GM12878 (cell line): ENCODE results near the gene ALDH1A3. TPM values are rescaled to one million over a fixed set of nuclear protein-coding genes. Genes with fewer than 3 reads are reported as not detected.

Experiments
- ATAC-seq: fragments of 200-7000 bp; cut with Tn5 transposase; 3 replicates; pipeline ENCODE4 v1.9.1; 2020; ENCODE audit warnings: mild to moderate bottlenecking, moderate library complexity
- BruUV-seq: library from RNA; stranded (reverse); fragments of 400-500 nt; replicated peaks from 2 replicates; lab custom pipeline; 2021; lab: Mats Ljungman, UMichigan
- CTCF ChIA-PET: fragments of 300-600 bp; sonication (Branson Sonifier 250); formaldehyde crosslinking; extraction: SDS; loops from one replicate; lab custom pipeline; 2021; ENCODE audit warnings: inconsistent platforms; lab: Yijun Ruan, JAX
- POLR2A ChIA-PET: fragments of 350-600 bp; formaldehyde crosslinking; extraction: SDS; loops from one replicate; lab custom pipeline; 2021; ENCODE audit warnings: inconsistent platforms; lab: Charles Lee
- RAD21 ChIA-PET: fragments of 300-600 bp; sonication (Branson Sonifier 250); formaldehyde crosslinking; loops from one replicate; lab custom pipeline; 2023; ENCODE audit warnings: antibody characterized with exemption; ENCODE audit not compliant: unreplicated experiment; lab: Charles Lee
- SMC1A ChIA-PET: fragments of 300-600 bp; sonication (Branson Sonifier 250); formaldehyde crosslinking; loops from one replicate; lab custom pipeline; 2023; ENCODE audit not compliant: unreplicated experiment, uncharacterized antibody; lab: Charles Lee
- DNase-seq: peaks from one replicate; pipeline ENCODE4 v3.0.0-alpha.2; 2011; ENCODE audit warnings: low read depth, low spot score
- FAIRE-seq: peaks from 3 replicates; lab custom pipeline; 2011; peaks lifted over from hg19 to GRCh38; lab: Jason Lieb, UNC
- H2AFZ ChIP-seq: 2 replicates; pipeline ENCODE4 v1.6.0; 2011; ENCODE audit warnings: low read depth, low read length, control low read depth; ENCODE audit not compliant: control insufficient read depth
- H3K27ac ChIP-seq: 2 replicates; pipeline ENCODE4 v1.5.1; 2011; ENCODE audit warnings: control low read depth; ENCODE audit not compliant: control insufficient read depth, insufficient read depth
- H3K27me3 ChIP-seq, 2 experiments: replicated peaks in 1 of 2; 2 replicates each; pipeline versions ENCODE4 v1.6.0 to v1.6.1; 2011; ENCODE audit warnings: low read length in 1 of 2; ENCODE audit not compliant: control insufficient read depth in 2 of 2, insufficient read depth in 2 of 2
- H3K36me3 ChIP-seq, 2 experiments: 2 replicates each; pipeline ENCODE4 v1.5.1; 2011; ENCODE audit warnings: low read length in 1 of 2; ENCODE audit not compliant: control insufficient read depth in 2 of 2, insufficient read depth in 2 of 2
- H3K4me1 ChIP-seq: 2 replicates; pipeline ENCODE4 v1.6.1; 2011; ENCODE audit warnings: mild to moderate bottlenecking, low read length, moderate library complexity, mixed read lengths; ENCODE audit not compliant: control insufficient read depth, insufficient read depth
- H3K4me2 ChIP-seq: 2 replicates; pipeline ENCODE4 v1.6.0; 2011; ENCODE audit warnings: control low read depth; ENCODE audit not compliant: control insufficient read depth, insufficient read depth
- H3K4me3 ChIP-seq: fragments of 200-600 bp; sonication (generic); 2 replicates; pipeline ENCODE4 v1.5.1; 2016
- H3K79me2 ChIP-seq: 2 replicates; pipeline ENCODE4 v1.6.0; 2011; ENCODE audit warnings: low read length; ENCODE audit not compliant: control insufficient read depth, insufficient read depth
- H3K9ac ChIP-seq: 2 replicates; pipeline ENCODE4 v1.8.0; 2011; ENCODE audit warnings: low read length, control low read depth, mixed read lengths; ENCODE audit not compliant: control insufficient read depth, insufficient read depth
- H3K9me3 ChIP-seq: replicated peaks from 3 replicates; pipeline ENCODE4 v1.5.1; 2011; ENCODE audit warnings: mild to moderate bottlenecking, low read length; ENCODE audit not compliant: control insufficient read depth, insufficient read depth
- H4K20me1 ChIP-seq: 2 replicates; pipeline ENCODE4 v1.6.0; 2011; ENCODE audit not compliant: control insufficient read depth, insufficient read depth
- BHLHE40 ChIP-seq, 2 experiments: fragments of 450-650 bp in 1 of 2; IDR thresholded peaks; 2 replicates each; pipeline ENCODE4 v1.6.1; 2011 to 2017; ENCODE audit warnings: low read depth in 2 of 2, borderline replicate concordance in 1 of 2, improper control_type of control experiment in 1 of 2, low read length in 1 of 2, mild to moderate bottlenecking in 1 of 2
- CREB1 ChIP-seq: IDR thresholded peaks from 2 replicates; pipeline ENCODE4 v1.6.1; 2012; ENCODE audit warnings: low read depth, mild to moderate bottlenecking, inconsistent platforms
- FOXM1 ChIP-seq: IDR thresholded peaks from 2 replicates; pipeline ENCODE4 v1.6.1; 2012; ENCODE audit warnings: low read depth, mild to moderate bottlenecking, inconsistent platforms, low read length, moderate library complexity
- KAT2A ChIP-seq: conservative IDR thresholded peaks from 2 replicates; pipeline ENCODE4 v1.6.1; 2011; ENCODE audit warnings: low read depth, low read length; ENCODE audit not compliant: control insufficient read depth
- NBN ChIP-seq: fragments of 450-650 bp; IDR thresholded peaks from 2 replicates; pipeline ENCODE4 v1.6.1; 2016
- RAD51 ChIP-seq: fragments of 450-650 bp; IDR thresholded peaks from 2 replicates; pipeline ENCODE4 v1.6.1; 2016; ENCODE audit warnings: moderate library complexity, mild to moderate bottlenecking, inconsistent platforms
- RELA ChIP-seq: fragments of 450-650 bp; IDR thresholded peaks from 2 replicates; pipeline ENCODE4 v1.8.0; 2014; ENCODE audit warnings: borderline replicate concordance; ENCODE audit not compliant: partially characterized antibody
- RFX5 ChIP-seq: IDR thresholded peaks from 2 replicates; pipeline ENCODE4 v1.6.1; 2011; ENCODE audit warnings: low read depth, low read length, improper control_type of control experiment
- SMAD5 ChIP-seq: IDR thresholded peaks from 2 replicates; pipeline ENCODE4 v1.6.1; 2016; ENCODE audit warnings: antibody characterized with exemption, low read depth
- STAT3 ChIP-seq: IDR thresholded peaks from 2 replicates; pipeline ENCODE4 v1.6.1; 2011; ENCODE audit warnings: low read depth, low read length, improper control_type of control experiment
- TCF12 ChIP-seq: IDR thresholded peaks from 2 replicates; pipeline ENCODE4 v1.6.1; 2011; ENCODE audit warnings: low read depth, mild to moderate bottlenecking, low read length
- ZNF274 ChIP-seq: IDR thresholded peaks from one replicate; pipeline ENCODE4 v1.8.0; 2011; ENCODE audit not compliant: insufficient read length, insufficient read depth
- ZNF622 ChIP-seq: fragments of 450-650 bp; IDR thresholded peaks from 2 replicates; pipeline ENCODE4 v1.6.1; 2017; ENCODE audit warnings: mild to moderate bottlenecking, inconsistent platforms
- WGBS: methylation state at CpG from one replicate; pipeline ENCODE4 v1.1.6; 2016; ENCODE audit warnings: low lambda C conversion rate; ENCODE audit not compliant: insufficient replicate concordance, insufficient coverage; ENCODE audit errors: missing lambda C conversion rate; 5-methylcytosine and 5-hydroxymethylcytosine counted together
- in situ Hi-C: fragments of 300-500 bp; cut with MboI; formaldehyde crosslinking; loops from 9 replicates; pipeline ENCODE4 v1.14.3; 2018; ENCODE audit warnings: mixed read lengths
- intact Hi-C: fragments of 100-400 bp; cut with micrococcal nuclease; formaldehyde crosslinking; loops from one replicate; pipeline ENCODE4 v1.14.2; 2022; ENCODE audit not compliant: unreplicated experiment
- polyA plus RNA-seq, 11 experiments: library from polyadenylated mRNA; depleted of rRNA in 4 of 11; unstranded in 6 of 11; stranded (reverse) in 5 of 11; fragments of >200 nt; fragmentation: Nextera tagmentation in 4 of 11; fragmentation: Illumina TruSeq in 1 of 11; extraction: Ambion mirVana in 4 of 11; extraction: Trizol in 1 of 11; gene quantifications; 1 replicate in 1 of 11; 2 replicates in 10 of 11; pipeline versions ENCODE4 v1.2.1 to v1.2.3, GENCODE V29; 2011 to 2016; ENCODE audit warnings: inconsistent platforms in 2 of 11, missing spikeins in 2 of 11, low read depth in 1 of 11
- total RNA-seq, 4 experiments: library from RNA; depleted of rRNA in 3 of 4; stranded (reverse); fragments of >200 nt in 3 of 4; fragmentation: Illumina TruSeq in 1 of 4; extraction: Trizol in 1 of 4; gene quantifications; 2 replicates each; pipeline versions ENCODE4 v1.2.1 to v1.2.3, GENCODE V29; 2013 to 2021
- TF ChIP-seq, protein P1 (sequence below): fragments of 450-650 bp; IDR thresholded peaks from 2 replicates; pipeline ENCODE4 v1.6.1; 2017; ENCODE audit warnings: mild to moderate bottlenecking

ALDH1A3 gene
- total and polyA plus RNA-seq, 10 of the 15 experiments (the other 5 are each of a cell fraction or from before 2014, with no cell fraction given) = 0.06 to 0.69 (median 0.18) TPM

GRCh38 chr15:100909565-100909964, 29.9 kb downstream of the ALDH1A3 start:
- intact Hi-C loops (no loop called here), in situ Hi-C loops (no loop called here)
- Histone ChIP-seq H3K27ac (no peak overlapping the region), H2AFZ (no peak overlapping the region), H3K79me2 (no peaks in the 10 kb centered on the region), H3K36me3 (no peaks in the 10 kb centered on the region), H3K9me3 (no peaks in the 10 kb centered on the region; the same call in 2 of the 3 replicates), H4K20me1 (no peaks in the 10 kb centered on the region; the same call in 1 of the 2 replicates), H3K4me3 (no peak overlapping the region), H3K27me3 (no peaks in the 10 kb centered on the region), H3K4me1 (no peaks in the 10 kb centered on the region), H3K4me2 (no peak overlapping the region), H3K9ac (no peak overlapping the region)
- 92% methylated on average over 4 of the region's 4 CpGs for WGBS
- ATAC-seq = no peak
- no peak for DNase-seq
- ChIA-PET CTCF (no interaction called here), SMC1A (no interaction called here), POLR2A (no interaction called here), RAD21 (interaction anchor here (0.6 kb wide), 1 partner anchor 98 kb away, joined by 3 read pairs; no protein-coding TSS in a partner anchor)
- TF ChIP-seq BHLHE40 (IDR thresholded peaks at IDR 0.05; ENCODE audit: borderline replicate concordance in 1 of 2, low read depth in 2 of 2, low read length in 1 of 2) = no peak
- no peak for TF ChIP-seq ZNF274
- TF ChIP-seq CREB1 = no peak
- no peak for TF ChIP-seq NBN
- TF ChIP-seq ZNF622 = no peak
- TF ChIP-seq FOXM1 = no peak
- TF ChIP-seq RFX5 = no peak
- no peak for TF ChIP-seq TCF12
- TF ChIP-seq RAD51 = no peak
- no peak for TF ChIP-seq STAT3
- no peak for TF ChIP-seq KAT2A
- no peak for TF ChIP-seq RELA
- TF ChIP-seq SMAD5 = no peak
- TF ChIP-seq, protein P1, sequence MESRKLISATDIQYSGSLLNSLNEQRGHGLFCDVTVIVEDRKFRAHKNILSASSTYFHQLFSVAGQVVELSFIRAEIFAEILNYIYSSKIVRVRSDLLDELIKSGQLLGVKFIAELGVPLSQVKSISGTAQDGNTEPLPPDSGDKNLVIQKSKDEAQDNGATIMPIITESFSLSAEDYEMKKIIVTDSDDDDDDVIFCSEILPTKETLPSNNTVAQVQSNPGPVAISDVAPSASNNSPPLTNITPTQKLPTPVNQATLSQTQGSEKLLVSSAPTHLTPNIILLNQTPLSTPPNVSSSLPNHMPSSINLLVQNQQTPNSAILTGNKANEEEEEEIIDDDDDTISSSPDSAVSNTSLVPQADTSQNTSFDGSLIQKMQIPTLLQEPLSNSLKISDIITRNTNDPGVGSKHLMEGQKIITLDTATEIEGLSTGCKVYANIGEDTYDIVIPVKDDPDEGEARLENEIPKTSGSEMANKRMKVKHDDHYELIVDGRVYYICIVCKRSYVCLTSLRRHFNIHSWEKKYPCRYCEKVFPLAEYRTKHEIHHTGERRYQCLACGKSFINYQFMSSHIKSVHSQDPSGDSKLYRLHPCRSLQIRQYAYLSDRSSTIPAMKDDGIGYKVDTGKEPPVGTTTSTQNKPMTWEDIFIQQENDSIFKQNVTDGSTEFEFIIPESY = no peak
- no peak for FAIRE-seq
- no TSS peak for BruUV-seq
